Adrenal gland (tissue), 5 donors: ENCODE measurements around the gene KLHL22.

ENCODE experiments used
- CTCF ChIP-seq, 6 experiments: fragments of 450-650 bp in 4 of 6; fragments of 200-600 bp in 2 of 6; sonication (generic) in 1 of 6; IDR thresholded peaks; 1 replicate in 5 of 6; 2 replicates in 1 of 6; pipeline versions ENCODE4 v1.5.1 to v1.8.0; 2016 to 2021; ENCODE audit warnings: antibody characterized with exemption in 6 of 6, mild to moderate bottlenecking in 2 of 6, moderate library complexity in 1 of 6
- POLR2A ChIP-seq, 2 donors: fragments of 450-650 bp; IDR thresholded peaks; one replicate each; pipeline ENCODE4 v1.6.1; 2017; ENCODE audit warnings: antibody characterized with exemption in 2 of 2, mild to moderate bottlenecking in 2 of 2, moderate library complexity in 1 of 2
- donor health status: DM: no; HTN: no; CAD: no.

GRCh38 chr22:20439556-20439927 lies 56.1 kb downstream of the KLHL22 start:
- TF ChIP-seq CTCF (IDR thresholded peaks at IDR 0.05) (no peak), POLR2A (IDR thresholded peaks at IDR 0.05) (no peak)
